Activated CD8-positive, alpha-beta memory T cell treated with anti-CD3 and anti-CD28 coated beads, Interleukin-2, amount 50 U/mL, for 1 hour (primary cell): ENCODE results near the gene CLIC1.

Source experiments
- DNase-seq: peaks from one replicate; pipeline ENCODE4 v3.0.0-alpha.2; 2020; ENCODE audit errors: extremely low read depth

The CLIC1 gene

DNA sequence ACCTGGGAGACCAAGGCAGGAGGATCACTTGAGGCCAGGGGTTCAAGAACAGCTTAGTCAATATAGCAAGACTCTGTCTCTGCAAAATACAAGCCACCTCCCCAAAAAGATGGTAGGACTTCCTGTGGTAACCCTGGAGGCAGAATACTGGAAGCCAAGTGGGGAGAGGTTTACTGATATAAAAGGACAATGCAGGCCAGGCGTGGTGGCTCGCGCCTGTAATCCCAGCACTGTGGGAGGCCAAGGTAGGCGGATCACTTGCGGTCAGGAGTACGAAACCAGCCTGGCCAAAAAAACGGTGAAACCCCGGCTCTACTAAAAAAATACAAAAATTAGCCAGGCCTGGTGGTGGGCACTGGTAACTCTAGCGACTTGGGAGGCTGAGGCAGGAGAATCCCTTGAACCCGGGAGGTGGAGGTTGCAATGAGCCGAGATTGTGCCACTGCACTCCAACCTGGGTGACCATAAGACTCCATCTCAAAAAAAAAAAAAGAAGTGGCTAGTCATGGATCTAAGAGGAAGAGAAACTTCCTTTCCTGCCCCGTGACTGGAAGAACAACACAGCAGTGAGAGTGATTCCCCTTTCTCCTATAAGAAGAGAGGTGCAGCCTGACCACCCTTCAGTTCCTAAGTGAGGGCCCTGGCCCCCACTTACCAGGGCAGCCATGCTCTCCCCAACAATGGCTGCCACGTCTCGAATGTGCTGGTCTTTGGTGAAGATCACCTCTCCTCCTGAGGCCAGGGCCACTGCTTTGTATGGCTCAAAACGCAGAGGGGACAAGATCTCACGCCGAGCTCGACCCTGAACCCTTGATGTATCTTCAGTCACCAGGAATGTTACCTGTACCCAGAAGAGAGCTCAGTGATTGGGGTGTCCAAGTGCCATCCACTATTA lies 32.3 kb upstream of the CLIC1 start:
- no peak for DNase-seq

DNA sequence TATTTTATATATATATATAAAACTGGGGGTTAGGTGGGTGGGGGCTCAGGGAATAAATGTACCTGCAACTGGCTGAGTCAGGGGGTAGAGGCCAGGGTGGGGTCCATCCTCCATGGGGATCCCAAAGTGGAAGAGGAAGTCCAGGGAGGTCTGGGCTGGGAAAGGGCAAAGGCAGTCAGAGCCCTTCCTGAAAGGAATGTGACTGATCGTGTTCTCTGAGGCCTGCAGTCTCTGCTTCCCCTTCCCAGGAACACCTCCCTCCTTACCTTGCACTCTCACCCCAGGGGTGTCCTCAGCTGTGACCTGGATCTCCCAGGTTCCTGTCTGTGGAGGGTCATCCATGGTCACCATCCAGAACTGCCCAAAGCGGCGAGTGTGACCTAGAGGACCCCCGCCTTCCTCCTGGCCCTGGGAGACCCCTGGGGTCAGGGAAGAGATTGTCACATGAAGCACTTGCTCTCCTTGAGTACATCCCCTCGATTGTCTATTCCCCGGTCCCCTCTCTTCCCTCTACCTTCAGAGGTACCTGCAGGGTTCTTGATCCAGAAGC lies 30.8 kb upstream of the CLIC1 start:
- DNase-seq: no peak

DNA sequence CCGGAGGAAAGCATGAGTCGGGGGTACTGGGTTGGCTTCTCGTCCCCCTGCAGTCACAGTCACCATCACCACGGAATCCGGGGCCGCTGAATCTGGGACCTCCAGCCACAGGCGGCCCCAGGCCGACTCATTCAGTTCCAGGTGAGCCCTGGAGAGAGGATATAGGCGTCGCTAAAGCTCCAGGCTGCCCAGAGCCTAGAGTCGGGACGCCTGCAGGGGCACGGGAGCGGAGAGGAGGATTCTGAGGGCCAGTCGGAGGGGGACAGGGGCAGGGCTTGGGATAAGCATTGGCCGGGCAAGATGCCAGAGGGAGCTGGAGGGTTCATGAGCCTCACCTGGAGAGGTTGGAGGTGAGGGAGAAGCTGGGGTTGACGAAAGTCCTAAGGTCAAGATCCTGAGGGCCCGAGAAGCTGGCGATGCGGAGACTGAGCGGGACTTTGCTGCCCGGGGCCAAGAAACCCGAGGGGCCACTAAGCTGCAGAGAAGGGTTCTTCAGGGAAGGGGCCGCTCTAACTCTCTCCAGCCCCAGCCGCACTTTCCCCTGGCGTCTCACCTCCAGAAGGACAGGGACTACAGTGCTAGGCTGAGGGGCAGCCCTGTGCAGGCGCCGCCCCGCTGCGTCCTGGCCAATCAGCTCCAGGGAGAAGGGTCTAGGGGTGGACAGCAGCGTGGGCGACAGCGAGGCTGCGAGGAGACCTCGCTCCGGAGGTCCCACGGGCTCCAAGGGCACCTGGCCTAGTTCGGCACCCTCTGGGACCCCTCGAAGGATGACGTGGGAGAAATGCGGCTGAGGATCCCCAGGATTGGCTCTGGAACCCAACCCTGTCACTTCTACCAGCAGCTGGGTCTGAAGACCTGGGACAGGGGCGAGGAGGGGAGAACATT lies 29.8 kb upstream of the CLIC1 start:
- no peak for DNase-seq

DNA sequence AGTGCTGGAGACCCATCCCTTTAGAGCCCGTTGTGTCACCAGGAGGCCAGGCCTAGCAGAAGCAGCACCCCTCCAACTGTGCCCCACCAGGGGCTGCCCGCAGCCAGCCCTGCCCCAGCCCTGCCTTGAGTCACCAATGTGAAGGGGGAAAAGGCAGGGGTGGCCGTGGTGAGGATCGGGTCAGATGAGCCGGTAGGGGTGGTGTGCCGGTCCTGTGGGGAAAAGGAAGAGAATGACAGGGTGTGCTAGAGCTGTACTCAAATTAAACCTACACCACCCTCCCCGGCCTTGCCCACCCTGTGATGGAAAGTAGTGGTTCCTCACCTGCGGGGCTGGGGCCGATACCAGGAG lies 29.2 kb upstream of the CLIC1 start:
- no peak for DNase-seq

DNA sequence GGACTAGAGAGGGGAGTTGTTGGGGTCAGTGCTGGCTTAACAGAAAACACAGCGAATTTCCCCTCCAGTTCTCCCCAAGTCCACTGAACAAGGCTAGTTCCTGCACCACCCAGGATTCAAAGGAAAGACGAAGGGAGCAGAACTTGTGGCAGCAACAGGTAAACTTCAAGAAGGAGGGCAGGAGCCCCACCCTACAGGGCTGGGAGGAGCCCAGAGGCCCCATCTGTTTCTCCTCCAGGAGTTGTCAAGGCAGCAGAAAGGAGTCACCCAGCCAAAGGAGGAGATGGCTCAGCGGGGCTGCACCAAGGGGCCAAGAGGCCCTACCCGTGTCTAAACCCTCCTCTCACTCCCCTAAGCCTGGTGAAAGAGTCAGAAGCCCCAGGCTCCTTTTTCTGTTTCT lies 27.9 kb upstream of the CLIC1 start:
- no peak for DNase-seq

DNA sequence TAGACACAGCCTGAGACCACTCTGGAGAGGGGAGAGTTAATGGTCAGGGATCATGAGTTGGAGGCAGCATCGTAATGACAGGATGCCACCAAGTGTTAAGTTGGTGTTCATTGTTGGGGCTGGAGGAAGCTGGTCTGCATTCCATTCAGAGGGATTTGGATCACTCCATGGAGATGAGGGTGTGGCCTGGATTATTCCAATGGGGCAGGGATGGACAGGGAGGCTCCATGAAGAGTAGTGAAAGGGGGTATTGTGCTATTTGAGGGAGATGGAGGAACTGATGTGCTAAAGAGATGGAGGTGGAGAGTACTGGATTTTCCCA lies 27.2 kb upstream of the CLIC1 start:
- no peak for DNase-seq

DNA sequence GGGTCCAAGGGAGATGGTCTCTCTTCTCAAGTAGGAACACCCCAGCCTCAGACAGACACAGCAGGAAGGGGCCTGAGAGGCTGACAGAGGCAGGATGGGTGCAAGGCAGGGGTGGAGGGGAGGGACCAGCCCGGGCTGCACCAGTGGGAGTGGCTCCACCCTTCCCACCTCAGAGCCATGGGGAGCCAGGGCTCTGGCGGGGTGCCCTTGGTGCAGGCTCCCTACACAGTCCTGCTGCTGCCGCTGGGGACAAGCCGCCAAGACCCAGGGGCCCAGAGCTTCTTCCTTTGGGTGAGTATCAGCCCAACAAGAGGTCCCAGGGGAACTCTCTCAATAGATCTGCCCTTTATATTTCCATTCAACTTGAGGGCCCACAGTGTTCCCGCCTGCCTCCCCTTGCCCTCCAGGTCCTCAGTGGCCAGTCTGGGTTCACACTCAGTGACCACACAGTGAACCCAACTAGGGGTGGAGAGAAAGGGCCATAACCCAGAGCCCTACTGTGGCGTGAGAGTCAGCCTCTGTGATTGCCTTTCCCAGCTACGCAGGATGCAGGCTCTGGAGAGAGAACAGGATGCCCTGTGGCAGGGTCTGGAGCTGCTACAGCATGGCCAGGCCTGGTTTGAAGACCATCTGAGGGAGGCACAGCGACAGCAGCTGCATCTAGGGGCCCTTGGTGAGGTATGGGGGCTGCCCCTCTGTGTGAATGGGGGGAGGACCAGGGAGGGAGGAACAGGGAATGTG lies 26.7 kb upstream of the CLIC1 start:
- DNase-seq: no peak

DNA sequence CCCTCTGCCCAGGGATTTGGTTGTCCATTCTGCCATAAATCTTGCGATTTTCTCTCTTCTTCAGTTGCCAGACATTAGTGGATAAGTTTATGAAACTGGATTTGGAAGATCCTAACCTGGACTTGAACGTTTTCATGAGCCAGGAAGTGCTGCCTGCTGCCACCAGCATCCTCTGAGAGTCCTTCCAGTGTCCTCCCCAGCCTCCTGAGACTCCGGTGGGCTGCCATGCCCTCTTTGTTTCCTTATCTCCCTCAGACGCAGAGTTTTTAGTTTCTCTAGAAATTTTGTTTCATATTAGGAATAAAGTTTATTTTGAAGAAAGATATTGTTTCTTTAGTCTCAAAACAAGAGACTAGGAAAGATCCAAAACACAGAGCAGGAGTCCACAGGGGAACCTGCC lies 26.0 kb upstream of the CLIC1 start, which contains the start of gene SAPCD1:
SAPCD1 (plus strand) TSS at position 301 of the 400 bp plus-strand sequence. CDS start 399 bp downstream, outside the sequence.
- no peak for DNase-seq

DNA sequence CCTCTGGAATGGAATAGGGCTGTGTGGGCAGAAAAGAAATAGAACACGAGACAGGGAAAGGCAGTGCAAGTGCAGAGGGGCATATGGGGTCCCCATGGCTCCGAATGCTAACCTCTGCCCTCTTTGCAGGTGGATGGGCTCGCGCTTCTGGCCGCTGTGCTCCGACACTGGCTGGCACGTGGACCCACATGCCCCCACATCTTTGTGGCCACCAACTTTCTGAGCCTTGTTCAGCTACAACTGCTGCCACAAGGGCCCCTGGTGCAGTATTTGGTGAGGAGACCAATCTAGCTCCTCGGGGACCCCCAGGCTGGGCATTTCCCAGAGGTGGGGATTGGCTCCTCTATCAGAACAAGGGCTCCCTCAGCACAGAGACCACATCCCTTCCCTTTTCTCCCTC lies 25.0 kb upstream of the CLIC1 start:
- DNase-seq: no peak

DNA sequence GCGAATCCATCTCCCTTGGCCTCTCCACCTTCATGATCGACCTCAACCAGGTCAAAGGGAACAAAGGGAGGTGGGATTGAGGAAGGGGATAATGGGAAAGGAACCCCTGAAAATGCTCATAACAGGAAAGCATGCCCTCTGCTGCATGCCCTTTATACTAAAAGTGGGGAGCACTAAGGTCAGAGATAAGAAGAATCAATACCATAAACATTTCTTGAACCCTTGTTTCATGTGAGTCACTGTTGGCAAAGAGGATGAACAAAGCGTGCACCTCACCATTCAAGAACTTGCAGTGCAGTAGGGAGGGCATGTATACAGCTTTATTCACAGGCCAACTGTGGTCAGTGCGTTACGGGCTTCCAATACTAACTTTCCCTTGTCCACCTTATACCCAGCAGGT lies 24.5 kb upstream of the CLIC1 start:
- DNase-seq: no peak

DNA sequence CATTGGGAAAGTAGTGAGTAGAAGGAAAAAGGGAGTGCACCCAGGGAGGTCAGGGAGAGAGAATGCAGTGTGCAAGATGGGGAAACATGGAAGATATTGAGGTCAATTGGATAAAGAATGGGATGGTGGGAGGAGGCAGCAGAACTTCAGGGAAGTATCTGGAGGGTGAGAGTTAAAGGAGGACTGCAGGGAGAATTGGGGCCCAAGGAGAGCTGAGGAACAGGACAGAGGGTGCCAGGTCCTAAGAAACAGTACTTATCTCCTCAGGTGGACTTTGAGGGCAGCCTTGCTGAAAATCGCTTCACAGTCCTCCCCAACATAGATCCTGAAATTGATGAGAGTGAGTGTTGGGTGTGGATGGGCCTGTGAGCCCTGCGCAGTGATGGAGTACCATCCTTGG lies 22.0 kb upstream of the CLIC1 start:
- no peak for DNase-seq

DNA sequence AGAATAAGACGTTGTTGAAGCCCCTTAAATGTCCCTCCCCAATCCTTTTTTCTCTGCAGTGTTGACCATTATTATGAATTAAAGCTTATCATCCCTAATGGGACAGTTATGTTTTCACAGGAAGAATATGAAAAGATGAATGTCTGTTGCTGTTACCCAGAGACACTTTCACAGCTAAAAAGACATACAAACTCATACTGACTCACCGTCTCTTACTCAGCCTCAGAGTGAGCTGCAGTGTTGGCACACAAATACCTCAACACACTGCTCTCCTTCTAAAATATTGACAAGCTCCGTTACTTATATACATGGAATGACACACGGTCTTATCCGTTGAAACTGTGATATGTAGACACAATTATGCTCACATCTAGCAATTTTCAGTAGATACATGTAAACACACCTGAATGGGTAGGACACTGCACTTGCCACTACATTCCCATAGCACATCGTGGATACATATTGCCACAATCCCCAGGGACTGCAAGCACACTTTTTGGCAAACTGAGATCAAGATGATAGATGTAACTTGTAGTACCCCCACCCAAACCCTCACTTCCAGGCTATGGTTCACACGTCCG lies 16.5 kb upstream of the CLIC1 start:
- DNase-seq: no peak

DNA sequence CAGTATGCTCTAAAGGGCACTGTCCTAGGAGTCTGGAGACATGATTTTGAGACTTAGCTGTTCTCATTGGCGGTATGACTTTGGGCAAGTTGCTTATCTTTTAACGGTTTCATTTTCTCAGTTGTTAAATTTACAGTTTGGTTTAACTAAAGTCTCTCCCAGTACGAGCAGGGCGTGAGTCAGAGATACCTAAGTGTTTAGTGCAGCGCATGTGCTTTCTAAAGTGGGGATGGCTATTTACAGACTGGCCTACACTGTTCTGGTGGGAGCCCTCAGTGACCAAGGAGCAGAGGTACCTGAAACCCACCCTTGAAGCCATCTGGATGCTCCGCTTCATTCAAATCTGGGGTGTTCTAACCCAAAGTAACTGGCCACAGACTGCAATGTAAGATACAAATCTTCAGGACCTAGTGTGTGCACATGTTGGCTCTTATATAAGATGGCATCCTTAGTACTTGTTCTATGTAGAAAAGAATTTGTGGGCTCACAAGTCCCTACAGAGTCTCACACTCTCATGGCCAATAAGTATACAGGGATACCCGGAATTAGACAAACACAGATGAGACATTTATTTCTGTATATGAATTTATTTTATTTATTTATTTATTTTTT lies 14.2 kb upstream of the CLIC1 start:
- DNase-seq: no peak

DNA sequence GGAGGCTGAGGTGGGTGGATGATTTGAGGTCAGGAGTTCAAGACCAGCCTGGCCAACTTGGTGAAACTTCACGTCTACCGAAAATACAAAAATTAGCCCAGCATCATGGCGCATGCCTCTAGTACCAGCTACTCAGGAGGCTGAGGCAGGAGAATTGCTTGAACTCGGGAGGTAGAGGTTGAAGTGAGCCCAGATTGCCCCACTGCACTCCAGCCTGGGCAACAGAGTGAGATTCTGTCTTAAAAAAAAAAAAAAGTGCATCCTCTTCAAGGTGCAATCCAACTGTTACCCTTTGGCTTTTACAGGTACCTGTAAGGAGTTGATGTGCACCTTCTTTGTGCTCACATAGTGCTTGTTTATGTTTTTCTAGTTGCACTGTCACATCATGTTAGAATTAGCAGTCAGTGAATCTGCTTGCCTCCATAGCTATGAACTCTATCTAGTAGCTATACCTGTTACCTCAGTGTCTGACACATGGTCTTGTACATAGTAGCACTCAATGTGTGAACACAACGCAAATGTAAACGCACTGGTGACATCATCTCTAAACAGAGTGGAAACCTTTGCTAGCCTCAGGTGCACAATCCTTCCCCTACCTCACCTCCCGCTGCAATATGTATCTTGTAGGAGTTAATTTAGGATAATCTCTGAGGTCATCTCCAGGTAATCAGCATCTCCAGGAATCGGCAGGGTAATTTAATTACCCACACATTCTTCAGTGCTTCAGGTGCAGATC lies 13.1 kb upstream of the CLIC1 start:
- DNase-seq: no peak

DNA sequence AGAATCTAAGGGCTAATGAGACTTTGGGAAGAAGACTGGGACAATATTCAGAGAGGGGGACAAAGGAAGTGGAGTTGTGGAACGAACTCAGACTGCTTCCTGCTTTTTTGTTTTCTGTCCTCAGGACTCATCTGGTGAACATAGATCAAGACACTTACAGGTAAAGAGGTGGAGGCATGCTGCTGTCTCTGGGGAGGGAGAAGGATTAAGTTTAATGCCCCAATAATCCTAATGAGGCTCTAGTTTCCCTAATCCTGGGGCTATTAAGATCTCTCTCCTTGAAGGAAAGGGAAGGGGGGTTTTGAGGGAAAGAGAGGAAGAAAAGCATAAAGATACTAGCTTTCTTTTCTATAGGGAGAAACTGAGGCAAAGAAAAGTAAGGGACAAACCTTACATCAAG lies 8.1 kb upstream of the CLIC1 start:
- DNase-seq: no peak

DNA sequence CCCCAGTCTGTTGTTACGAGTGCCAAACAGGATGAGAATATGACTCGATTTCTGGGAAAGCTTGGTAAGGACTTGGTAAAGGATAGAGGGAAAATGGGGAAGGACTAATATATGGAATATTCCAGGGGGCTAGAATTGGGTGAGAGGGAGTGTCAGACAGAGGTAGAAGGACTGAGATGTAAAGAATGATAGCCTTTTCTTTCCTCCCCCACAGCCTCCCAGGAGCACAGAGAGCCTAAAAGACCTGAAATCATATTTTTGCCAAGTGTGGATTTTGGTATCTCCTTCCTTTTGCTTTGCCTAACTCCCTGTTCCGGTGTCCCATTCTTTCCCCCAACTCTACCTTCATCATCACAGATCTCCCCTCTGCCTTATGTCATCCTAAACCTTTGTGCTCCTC lies 6.6 kb upstream of the CLIC1 start:
- no peak for DNase-seq

DNA sequence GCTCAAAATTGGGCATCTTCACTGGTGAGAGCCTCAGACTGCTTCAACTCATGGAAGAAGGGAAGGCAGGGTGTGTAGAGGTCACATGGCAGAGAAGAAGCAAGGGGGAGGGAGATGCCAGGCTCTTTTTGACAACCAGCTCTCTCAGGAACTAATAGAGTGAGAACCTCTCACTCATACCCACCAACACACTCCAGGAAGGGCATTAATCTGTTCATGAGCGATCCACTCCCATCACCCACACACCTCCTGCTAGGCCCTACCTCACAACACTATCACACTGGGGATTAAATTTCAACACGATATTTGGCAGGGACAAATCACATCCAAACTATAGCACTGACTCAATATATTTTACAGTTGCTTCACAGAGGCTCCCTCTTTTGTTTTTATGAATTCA lies 5.5 kb upstream of the CLIC1 start:
- DNase-seq: no peak

DNA sequence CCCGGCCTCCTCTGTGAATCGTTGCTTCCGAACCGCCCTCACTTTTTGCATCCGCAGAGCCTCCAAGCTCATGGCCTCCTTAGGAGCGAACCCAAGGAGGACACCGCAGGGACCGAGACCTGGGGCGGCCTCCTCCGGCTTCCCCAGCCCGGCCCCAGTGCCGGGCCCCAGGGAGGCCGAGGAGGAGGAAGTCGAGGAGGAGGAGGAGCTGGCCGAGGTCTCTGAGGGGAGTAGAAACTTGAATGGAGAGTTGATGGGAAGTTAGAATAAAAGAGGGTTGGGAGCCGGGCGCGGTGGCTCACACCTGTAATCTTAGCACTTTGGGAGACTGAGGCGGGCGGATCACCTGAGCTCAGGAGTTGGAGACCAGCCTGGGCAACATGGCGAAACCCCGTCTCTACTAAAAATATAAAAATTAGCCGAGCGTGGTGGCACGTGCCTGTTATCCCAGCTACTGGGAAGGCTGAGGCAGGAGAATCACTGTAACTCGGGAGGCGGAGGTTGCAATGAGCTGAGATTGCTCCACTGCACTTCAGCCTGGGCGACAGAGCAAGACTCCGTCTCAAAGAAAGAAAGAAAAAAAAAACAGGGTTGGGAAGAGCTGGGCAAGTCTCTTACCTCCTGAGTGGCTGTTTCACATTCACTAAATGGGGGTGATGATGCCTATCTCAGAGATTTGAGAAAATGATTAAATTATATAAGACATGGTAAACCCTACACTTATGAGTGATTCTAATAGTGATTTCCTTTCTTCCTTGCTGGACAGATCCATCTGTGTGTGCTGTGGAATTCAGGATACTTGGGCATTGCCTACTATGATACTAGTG lies 4.3 kb upstream of the CLIC1 start:
- DNase-seq: no peak

DNA sequence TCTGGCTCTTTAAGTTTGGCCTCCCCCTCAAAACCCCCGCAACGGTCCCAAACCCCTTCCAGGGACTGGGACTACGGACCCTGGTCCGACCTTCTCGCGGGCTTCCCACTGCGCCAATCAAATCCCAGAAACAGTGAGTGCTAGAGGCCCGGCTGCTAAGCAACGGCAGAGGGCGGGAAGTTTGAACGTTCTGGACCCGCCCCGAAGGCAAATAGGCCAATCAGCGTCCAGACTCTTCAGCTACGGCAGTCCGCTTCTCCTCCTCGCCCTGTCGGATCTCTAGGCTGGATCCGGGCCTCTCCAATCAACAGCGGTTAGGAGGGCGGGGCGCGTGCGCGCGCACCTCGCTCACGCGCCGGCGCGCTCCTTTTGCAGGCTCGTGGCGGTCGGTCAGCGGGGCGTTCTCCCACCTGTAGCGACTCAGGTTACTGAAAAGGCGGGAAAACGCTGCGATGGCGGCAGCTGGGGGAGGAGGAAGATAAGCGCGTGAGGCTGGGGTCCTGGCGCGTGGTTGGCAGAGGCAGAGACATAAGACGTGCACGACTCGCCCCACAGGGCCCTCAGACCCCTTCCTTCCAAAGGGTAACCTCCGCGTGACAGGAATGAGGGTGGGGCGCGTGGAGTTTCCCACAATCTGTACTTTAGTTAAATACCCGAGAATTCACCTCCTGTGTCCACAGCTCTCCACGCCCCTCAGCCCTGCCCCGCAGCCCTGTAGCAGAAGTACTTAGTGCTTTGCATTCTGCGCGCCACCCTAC lies 3.5 kb upstream of the CLIC1 start, which contains the start of gene MSH5:
MSH5 (plus strand) TSS at position 367 of the 758 bp plus-strand sequence. CDS start 462 bp downstream, outside the sequence.
- peak; percentile 89 for DNase-seq
